ENCODE results near the gene POTEB2.
"Not testable (repeated sequence)": the region's sequence is repeated elsewhere in the genome, so short reads cannot be mapped to it uniquely, and the experiment has no call there.

POTEB2 gene

DNA sequence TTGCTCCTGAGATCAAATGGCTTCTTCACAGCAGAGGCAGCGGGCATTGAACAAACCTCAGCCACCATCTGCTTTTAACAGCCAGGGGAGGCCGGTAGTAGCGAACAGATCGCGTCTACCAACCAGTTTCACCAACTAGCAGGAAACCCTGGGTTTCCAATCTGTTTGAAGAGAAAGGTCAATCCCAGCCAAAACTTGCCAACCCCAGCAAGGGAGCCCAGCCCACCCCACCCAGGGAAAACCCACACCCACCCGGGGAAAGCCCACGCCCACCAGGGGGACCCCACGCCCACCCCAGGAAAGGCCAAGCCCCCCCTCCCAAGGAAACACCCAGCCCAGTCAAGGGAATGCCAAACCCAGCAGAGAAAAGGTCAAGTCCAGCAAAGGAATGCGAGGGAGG is at the start of gene POTEB2:
TSS of gene POTEB2 (minus strand) at position 101 of the 400 bp plus-strand sequence. CDS start at position 68, 33 bp downstream.
- H3K9ac ChIP-seq (ENCODE audit: low read length in 2 of 2); H3K4me1 ChIP-seq (ENCODE audit: control insufficient read depth, insufficient read depth, low read length); H3K27ac ChIP-seq (ENCODE audit: low read length); H3K27me3 ChIP-seq (ENCODE audit: control insufficient read depth in 1 of 2, insufficient read depth in 2 of 2, low read length in 2 of 2); H3K9me3 ChIP-seq (ENCODE audit: control insufficient read depth in 2 of 2, low read length in 2 of 2); H3K36me3 ChIP-seq (ENCODE audit: control insufficient read depth in 2 of 2, insufficient read depth in 2 of 2, low read length in 2 of 2); H3K4me3 ChIP-seq (ENCODE audit: low read length in 2 of 2): not testable (repeated sequence)

DNA sequence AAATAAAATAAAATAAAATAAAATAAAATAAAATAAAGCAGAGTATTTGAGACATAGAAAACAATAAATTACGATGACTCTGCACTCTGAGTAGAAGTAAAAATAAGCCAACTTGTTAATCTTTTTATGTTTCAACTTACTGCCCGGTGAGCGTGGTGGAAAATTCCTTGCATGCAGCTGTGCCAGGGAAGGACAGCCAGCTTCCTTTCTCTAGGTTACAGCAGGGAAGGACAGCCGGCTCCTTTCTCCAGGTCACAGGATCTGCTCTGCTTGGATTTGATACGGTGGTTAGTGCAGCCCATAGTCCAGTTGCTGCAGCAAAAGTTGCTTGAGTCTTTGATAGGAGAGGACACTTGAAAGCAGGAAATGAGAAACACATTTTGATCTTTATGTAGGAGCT is 13.8 kb upstream of the POTEB2 start:
- not testable (repeated sequence) for H3K27me3 ChIP-seq (ENCODE audit: control insufficient read depth in 1 of 2, insufficient read depth in 2 of 2, low read length in 2 of 2); H3K27ac ChIP-seq (ENCODE audit: low read length); H3K4me3 ChIP-seq (ENCODE audit: low read length in 2 of 2); H3K4me1 ChIP-seq (ENCODE audit: control insufficient read depth, insufficient read depth, low read length); H3K9me3 ChIP-seq (ENCODE audit: control insufficient read depth in 2 of 2, low read length in 2 of 2); H3K36me3 ChIP-seq (ENCODE audit: control insufficient read depth in 2 of 2, insufficient read depth in 2 of 2, low read length in 2 of 2); H3K9ac ChIP-seq (ENCODE audit: low read length in 2 of 2)

GRCh38 chr15:20878464-20878863 is 12.3 kb upstream of the POTEB2 start:
- H3K36me3 ChIP-seq (ENCODE audit: control insufficient read depth in 2 of 2, insufficient read depth in 2 of 2, low read length in 2 of 2): not testable (repeated sequence)

GRCh38 chr15:20877819-20878218 is 11.7 kb upstream of the POTEB2 start:
- H3K27me3 ChIP-seq (ENCODE audit: control insufficient read depth in 1 of 2, insufficient read depth in 2 of 2, low read length in 2 of 2); H3K4me3 ChIP-seq (ENCODE audit: low read length in 2 of 2); H3K9ac ChIP-seq (ENCODE audit: low read length in 2 of 2); H3K9me3 ChIP-seq (ENCODE audit: control insufficient read depth in 2 of 2, low read length in 2 of 2); H3K36me3 ChIP-seq (ENCODE audit: control insufficient read depth in 2 of 2, insufficient read depth in 2 of 2, low read length in 2 of 2); H3K4me1 ChIP-seq (ENCODE audit: control insufficient read depth, insufficient read depth, low read length); H3K27ac ChIP-seq (ENCODE audit: low read length): not testable (repeated sequence)

More at GRCh38 chr15:20878464-20878863, 12.3 kb upstream of the POTEB2 start:
- H3K27ac ChIP-seq (ENCODE audit: low read length); H3K27me3 ChIP-seq (ENCODE audit: control insufficient read depth in 1 of 2, insufficient read depth in 2 of 2, low read length in 2 of 2); H3K4me3 ChIP-seq (ENCODE audit: low read length in 2 of 2); H3K9ac ChIP-seq (ENCODE audit: low read length in 2 of 2); H3K4me1 ChIP-seq (ENCODE audit: control insufficient read depth, insufficient read depth, low read length); H3K9me3 ChIP-seq (ENCODE audit: control insufficient read depth in 2 of 2, low read length in 2 of 2): not testable (repeated sequence)

Measured in stomach smooth muscle (tissue), 2 donors.